Skin epidermis (tissue), 12 donors: ENCODE data around the gene KAZN.

Experiments used
- H3K27ac ChIP-seq, 21 experiments: fragments of 200-600 bp; sonication (generic) in 11 of 21; one replicate each; pipeline ENCODE4 v1.5.0; 2020; ENCODE audit warnings: mild to moderate bottlenecking in 3 of 21, inconsistent platforms in 2 of 21, moderate library complexity in 2 of 21
- H3K4me3 ChIP-seq, 7 experiments: fragments of 200-600 bp; sonication (generic) in 2 of 7; one replicate each; pipeline ENCODE4 v1.5.0; 2020; ENCODE audit warnings: inconsistent platforms in 2 of 7, mild to moderate bottlenecking in 2 of 7, moderate library complexity in 1 of 7

The KAZN gene

GRCh38 chr1:15110867-15111230 is 512.4 kb downstream of the KAZN start:
- Histone ChIP-seq H3K4me3 (no peak overlapping the region), H3K27ac (no peak overlapping the region)

- Histone ChIP-seq H3K4me3 (no peak overlapping the region), H3K27ac (no peak overlapping the region)
Measured at GRCh38 chr1:15113146-15113545, 514.7 kb downstream of the KAZN start.

GRCh38 chr1:15114884-15115283 is 516.4 kb downstream of the KAZN start:
- H3K4me3 ChIP-seq, result no peak overlapping the region
- no peak overlapping the region for H3K27ac ChIP-seq

- Histone ChIP-seq H3K27ac (no peak overlapping the region), H3K4me3 (no peak overlapping the region)
Measured at GRCh38 chr1:15115542-15116330, 517.3 kb downstream of the KAZN start.

- H3K4me3 ChIP-seq, result no peak overlapping the region
- no peak overlapping the region for H3K27ac ChIP-seq
Measured at GRCh38 chr1:15116966-15117365, 518.5 kb downstream of the KAZN start.

GRCh38 chr1:15117671-15118325 is 519.3 kb downstream of the KAZN start:
- H3K4me3 ChIP-seq, result no peak overlapping the region
- no peak overlapping the region for H3K27ac ChIP-seq

- no peak overlapping the region for H3K4me3 ChIP-seq
- no peak overlapping the region for H3K27ac ChIP-seq
Measured at GRCh38 chr1:15118579-15118978, 520.1 kb downstream of the KAZN start.

- Histone ChIP-seq H3K4me3 (no peak overlapping the region), H3K27ac (no peak overlapping the region)
Measured at GRCh38 chr1:15120251-15120945, 521.9 kb downstream of the KAZN start.

GRCh38 chr1:15122331-15122730 is 523.8 kb downstream of the KAZN start:
- Histone ChIP-seq H3K27ac (no peak overlapping the region), H3K4me3 (no peak overlapping the region)

- H3K27ac ChIP-seq, result no peak overlapping the region
- H3K4me3 ChIP-seq, result no peak overlapping the region
Measured at GRCh38 chr1:15123270-15123669, 524.8 kb downstream of the KAZN start.

- no peak overlapping the region for H3K27ac ChIP-seq
- no peak overlapping the region for H3K4me3 ChIP-seq
Measured at GRCh38 chr1:15123925-15124324, 525.4 kb downstream of the KAZN start.

- no peak overlapping the region for H3K27ac ChIP-seq
- no peak overlapping the region for H3K4me3 ChIP-seq
Measured at GRCh38 chr1:15124362-15125100, 526.0 kb downstream of the KAZN start.

GRCh38 chr1:15125101-15125745 is 526.7 kb downstream of the KAZN start:
- H3K4me3 ChIP-seq, result no peak overlapping the region
- no peak overlapping the region for H3K27ac ChIP-seq

- no peak overlapping the region for H3K27ac ChIP-seq
- H3K4me3 ChIP-seq, result no peak overlapping the region
Measured at GRCh38 chr1:15128077-15128476, 529.6 kb downstream of the KAZN start.

- H3K27ac ChIP-seq, result no peak overlapping the region
- H3K4me3 ChIP-seq, result no peak overlapping the region
Measured at GRCh38 chr1:15128520-15129313, 530.2 kb downstream of the KAZN start.

- Histone ChIP-seq H3K4me3 (no peak overlapping the region), H3K27ac (no peak overlapping the region)
Measured at GRCh38 chr1:15129944-15130343, 531.5 kb downstream of the KAZN start.

GRCh38 chr1:15130607-15131006 is 532.1 kb downstream of the KAZN start:
- Histone ChIP-seq H3K4me3 (no peak overlapping the region), H3K27ac (no peak overlapping the region)

- Histone ChIP-seq H3K4me3 (no peak overlapping the region), H3K27ac (no peak overlapping the region)
Measured at GRCh38 chr1:15132965-15133364, 534.5 kb downstream of the KAZN start.

GRCh38 chr1:15134285-15134684 is 535.8 kb downstream of the KAZN start:
- Histone ChIP-seq H3K27ac (no peak overlapping the region), H3K4me3 (no peak overlapping the region)
